ENCODE results near the gene DOCK11. TPM values are rescaled to one million over a fixed set of nuclear protein-coding genes. Genes with fewer than 3 reads are reported as not detected.
A peak's percentile ranks its signal among the peaks of the same experiment; 100 is the strongest.
"Not testable (repeated sequence)": the region's sequence is repeated elsewhere in the genome, so short reads cannot be mapped to it uniquely, and the experiment has no call there.

DOCK11 gene
- total RNA-seq, 4 donors from 2014 or later = 30.0 to 50.7 (median 35.7) TPM

DNA sequence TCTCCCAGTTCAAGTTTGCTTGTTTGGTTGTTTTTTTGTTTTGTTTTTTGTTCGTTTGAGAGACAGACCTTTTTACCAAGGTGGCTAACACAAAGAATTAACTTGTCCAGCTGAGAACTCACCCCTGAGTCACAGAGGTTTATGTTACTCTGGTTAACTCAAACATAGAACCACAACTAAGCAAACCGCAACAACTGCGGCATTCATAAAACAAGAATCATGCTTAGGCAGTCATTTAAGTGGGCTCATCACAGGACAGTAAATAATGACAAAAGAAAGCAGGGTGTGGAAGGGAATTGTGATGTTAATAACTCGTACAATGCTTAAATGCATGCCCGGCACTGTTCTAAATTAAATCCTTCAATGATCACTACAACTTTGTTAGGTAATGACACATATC lies 207.1 kb downstream of the DOCK11 start:
- H3K36me3 ChIP-seq = no peaks in the 10 kb centered on the region
- no peak for DNase-seq (ENCODE audit: low spot score in 2 of 2)
- no peak overlapping the region for H3K4me3 ChIP-seq
- WGBS, 2 donors = 80 to 87% methylated on average over 5 of the region's 5 CpGs
- no peaks in the 10 kb centered on the region for H3K9me3 ChIP-seq
- no peaks in the 10 kb centered on the region for H3K27me3 ChIP-seq
- H3K27ac ChIP-seq = no peak overlapping the region
- no peaks in the 10 kb centered on the region for H3K4me1 ChIP-seq
- TF ChIP-seq, protein P1, sequence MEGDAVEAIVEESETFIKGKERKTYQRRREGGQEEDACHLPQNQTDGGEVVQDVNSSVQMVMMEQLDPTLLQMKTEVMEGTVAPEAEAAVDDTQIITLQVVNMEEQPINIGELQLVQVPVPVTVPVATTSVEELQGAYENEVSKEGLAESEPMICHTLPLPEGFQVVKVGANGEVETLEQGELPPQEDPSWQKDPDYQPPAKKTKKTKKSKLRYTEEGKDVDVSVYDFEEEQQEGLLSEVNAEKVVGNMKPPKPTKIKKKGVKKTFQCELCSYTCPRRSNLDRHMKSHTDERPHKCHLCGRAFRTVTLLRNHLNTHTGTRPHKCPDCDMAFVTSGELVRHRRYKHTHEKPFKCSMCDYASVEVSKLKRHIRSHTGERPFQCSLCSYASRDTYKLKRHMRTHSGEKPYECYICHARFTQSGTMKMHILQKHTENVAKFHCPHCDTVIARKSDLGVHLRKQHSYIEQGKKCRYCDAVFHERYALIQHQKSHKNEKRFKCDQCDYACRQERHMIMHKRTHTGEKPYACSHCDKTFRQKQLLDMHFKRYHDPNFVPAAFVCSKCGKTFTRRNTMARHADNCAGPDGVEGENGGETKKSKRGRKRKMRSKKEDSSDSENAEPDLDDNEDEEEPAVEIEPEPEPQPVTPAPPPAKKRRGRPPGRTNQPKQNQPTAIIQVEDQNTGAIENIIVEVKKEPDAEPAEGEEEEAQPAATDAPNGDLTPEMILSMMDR (IDR thresholded peaks at IDR 0.05) = no peak
- TF ChIP-seq EP300 (IDR thresholded peaks at IDR 0.05) (no peak), POLR2A (IDR thresholded peaks at IDR 0.05) (no peak)

DNA sequence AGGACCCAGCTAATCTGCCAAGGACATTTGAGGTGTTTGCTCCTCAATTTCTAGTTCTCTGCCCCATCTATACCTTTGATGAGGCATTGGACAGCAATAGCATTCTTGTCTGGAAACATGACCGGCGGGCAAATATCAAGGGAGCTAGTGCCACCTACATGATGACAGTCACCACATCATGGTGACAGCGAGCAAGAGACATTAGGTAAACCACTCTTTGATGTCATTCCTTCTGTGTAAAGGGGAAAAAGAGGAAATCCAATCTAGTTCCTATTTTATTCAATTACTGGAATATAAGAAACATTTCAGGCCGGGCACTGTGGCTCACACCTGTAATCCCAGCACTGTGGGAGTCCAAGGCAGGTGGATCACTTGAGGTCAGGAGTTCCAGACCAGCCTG lies 211.1 kb downstream of the DOCK11 start:
- Histone ChIP-seq H3K4me1 (no peaks in the 10 kb centered on the region), H3K36me3 (no peaks in the 10 kb centered on the region), H3K27me3 (no peaks in the 10 kb centered on the region), H3K4me3 (no peak overlapping the region), H3K27ac (no peak overlapping the region), H3K9me3 (no peaks in the 10 kb centered on the region)
- TF ChIP-seq, protein P1 (IDR thresholded peaks at IDR 0.05) = no peak
- no peak for TF ChIP-seq POLR2A (IDR thresholded peaks at IDR 0.05)
- WGBS, 2 donors = 81 to 83% methylated on average over 4 of the region's 4 CpGs
- no peak for DNase-seq (ENCODE audit: low spot score in 2 of 2)

DNA sequence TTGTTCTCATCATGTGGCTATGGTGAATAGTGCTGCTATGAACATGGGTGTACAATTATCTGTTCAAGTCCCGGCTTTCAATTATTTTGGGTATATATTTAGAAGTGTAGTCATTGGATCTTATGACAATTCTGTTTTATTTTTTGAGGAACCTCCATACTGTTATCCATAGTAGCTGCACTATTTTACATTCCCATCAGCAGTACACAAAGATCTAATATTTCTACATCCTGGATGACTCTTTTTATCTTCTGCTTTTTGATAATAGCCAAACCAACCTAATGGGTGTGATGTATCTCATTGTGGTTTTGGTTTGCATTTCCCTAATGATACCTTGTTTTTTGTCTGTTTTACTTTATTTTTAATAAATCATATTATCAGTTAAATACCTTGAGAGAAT lies 218.9 kb downstream of the DOCK11 start:
- DNase-seq (ENCODE audit: low spot score in 2 of 2) = no peak
- H3K4me1 ChIP-seq = no peaks in the 10 kb centered on the region
- WGBS, 2 donors = 53 to 79% methylated on average over 1 of the region's 1 CpG
- H3K27ac ChIP-seq = no peak overlapping the region
- no peak for TF ChIP-seq POLR2A (IDR thresholded peaks at IDR 0.05)
- TF ChIP-seq, protein P1 (IDR thresholded peaks at IDR 0.05) = no peak
- no peak for TF ChIP-seq EP300 (IDR thresholded peaks at IDR 0.05)
- no peak overlapping the region for H3K4me3 ChIP-seq
- no peaks in the 10 kb centered on the region for H3K9me3 ChIP-seq
- no peaks in the 10 kb centered on the region for H3K36me3 ChIP-seq
- H3K27me3 ChIP-seq = no peaks in the 10 kb centered on the region

DNA sequence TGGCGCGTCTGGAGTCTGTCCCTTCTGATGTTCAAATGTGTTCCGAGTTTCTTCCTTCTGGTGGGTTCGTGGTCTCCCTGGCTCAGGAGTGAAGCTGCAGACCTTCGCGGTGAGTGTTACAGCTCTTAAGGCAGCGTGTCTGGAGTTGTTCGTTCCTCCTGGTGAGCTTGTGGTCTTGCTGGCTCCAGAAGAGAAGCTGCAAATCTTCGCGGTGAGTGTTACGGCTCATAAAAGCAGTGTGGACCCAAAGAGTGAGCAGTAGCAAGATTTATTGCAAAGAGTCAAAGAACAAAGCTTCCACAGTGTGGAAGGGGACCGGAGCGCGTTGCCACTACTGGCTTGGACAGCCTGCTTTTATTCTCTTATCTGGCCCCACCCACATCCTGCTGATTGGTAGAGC lies 220.3 kb downstream of the DOCK11 start:
- WGBS, 2 donors = 67 to 82% methylated on average over 10 to 14 of the region's 14 CpGs

DNA sequence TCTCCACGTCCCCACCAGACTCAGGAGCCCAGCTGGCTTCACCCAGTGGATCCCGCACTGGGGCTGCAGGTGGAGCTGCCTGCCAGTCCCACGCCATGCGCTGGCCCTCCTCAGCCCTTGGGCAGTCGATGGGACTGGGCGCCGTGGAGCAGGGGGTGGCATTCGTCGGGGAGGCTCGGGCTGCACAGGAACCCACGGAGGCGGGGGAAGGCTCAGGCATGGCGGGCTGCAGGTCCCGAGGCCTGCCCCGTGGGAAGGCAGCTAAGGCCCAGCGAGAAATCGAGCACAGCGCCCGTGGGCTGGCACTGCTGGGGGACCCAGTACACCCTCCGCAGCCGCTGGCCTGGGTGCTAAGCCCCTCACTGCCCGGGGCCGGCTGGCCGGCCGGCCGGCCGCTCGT lies 221.2 kb downstream of the DOCK11 start:
- not testable (repeated sequence) for DNase-seq (ENCODE audit: low spot score in 2 of 2); H3K27me3 ChIP-seq; H3K4me3 ChIP-seq; H3K36me3 ChIP-seq; H3K9me3 ChIP-seq; H3K4me1 ChIP-seq
- 97 to 99% methylated on average over 7 to 17 of the region's 28 CpGs for WGBS, 2 donors
- H3K27ac ChIP-seq = peak overlapping the region in 1 of 4 donors; percentile 20

More for the DNA sequence above, 220.3 kb downstream of the DOCK11 start:
- DNase-seq (ENCODE audit: low spot score in 2 of 2); H3K4me1 ChIP-seq; H3K9me3 ChIP-seq; H3K36me3 ChIP-seq; H3K27me3 ChIP-seq; H3K27ac ChIP-seq; H3K4me3 ChIP-seq: not testable (repeated sequence)

DNA sequence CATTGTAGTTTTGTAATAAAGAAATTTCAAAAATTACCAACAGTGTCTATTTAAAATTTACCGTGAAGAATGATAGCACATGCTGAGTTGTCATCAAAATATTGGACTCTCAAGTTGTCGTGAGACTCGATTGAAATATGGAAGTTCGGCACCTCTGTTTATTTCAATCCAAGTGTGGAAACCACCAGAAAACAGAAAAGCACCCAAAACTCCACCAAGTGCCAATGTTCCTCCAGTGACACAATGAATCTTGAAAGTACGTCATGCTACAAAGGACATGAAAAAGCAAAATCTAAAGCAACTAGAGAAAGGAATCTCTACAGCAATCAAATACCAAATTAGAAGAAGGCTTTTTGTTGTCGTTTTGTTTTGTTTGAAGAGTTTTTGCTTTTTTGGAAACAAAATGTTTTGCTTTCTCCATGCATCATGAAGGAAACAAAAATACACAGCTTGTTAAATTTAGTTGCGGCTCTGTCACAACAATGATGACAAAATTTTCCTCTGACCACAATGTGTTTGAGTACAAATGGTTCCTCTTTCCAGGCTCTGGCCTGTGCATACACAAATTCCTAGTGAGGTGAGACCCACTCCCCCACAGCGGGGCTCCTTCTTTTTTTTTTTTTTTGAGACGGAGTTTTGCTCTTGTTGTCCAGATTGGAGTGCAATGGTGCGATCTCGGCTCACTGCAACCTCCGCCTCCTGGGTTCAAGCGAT lies 222.2 kb downstream of the DOCK11 start:
- 78 to 90% methylated on average over 13 of the region's 13 CpGs for WGBS, 2 donors
- H3K27me3 ChIP-seq = no peaks in the 10 kb centered on the region
- no peak overlapping the region for H3K4me3 ChIP-seq
- TF ChIP-seq POLR2A (IDR thresholded peaks at IDR 0.05) = no peak
- TF ChIP-seq, protein P1 (IDR thresholded peaks at IDR 0.05) = no peak
- peak in 1 of 2 donors; percentile 31 for TF ChIP-seq EP300 (IDR thresholded peaks at IDR 0.05)
- H3K36me3 ChIP-seq = no peaks in the 10 kb centered on the region
- H3K27ac ChIP-seq = peak overlapping the region in 1 of 4 donors; percentile 20
- H3K9me3 ChIP-seq = no peaks in the 10 kb centered on the region
- no peaks in the 10 kb centered on the region for H3K4me1 ChIP-seq
- no peak for DNase-seq (ENCODE audit: low spot score in 2 of 2)
